Articular chondrocyte of knee joint (primary cell): ENCODE measurements around the gene DNAJA2. TPM values are rescaled to one million over a fixed set of nuclear protein-coding genes. Genes with fewer than 3 reads are reported as not detected.

Experiments
- total RNA-seq: library from RNA; depleted of rRNA; stranded (reverse); fragments of >200 nt; gene quantifications from 2 replicates; pipeline ENCODE4 v1.2.3, GENCODE V29; 2012

The DNAJA2 gene
- 87.8 and 89.1 TPM in 2 replicates for total RNA-seq

GRCh38 chr16:46973207-46973995 lies at the start of gene DNAJA2:
DNAJA2 (minus strand) TSS chr16:46973674; CDS start chr16:46973572, 102 bp downstream.

Other genes with a start within 250 kb of the DNAJA2 start
- 0.39 and 0.54 TPM in 2 replicates for gene MYLK3, start 225.3 kb downstream of the DNAJA2 start, total RNA-seq
- 6.8 and 8.6 TPM in 2 replicates for gene C16orf87, start 142.5 kb downstream of the DNAJA2 start, total RNA-seq
- 13.3 and 13.4 TPM in 2 replicates for gene GPT2, start 89.3 kb downstream of the DNAJA2 start, total RNA-seq
- 1.0 and 6.1 TPM in 2 replicates for gene NETO2, start 170.3 kb upstream of the DNAJA2 start, total RNA-seq